GM10248 (cell line): ENCODE measurements around the gene TSC22D2.
A peak's percentile ranks its signal among the peaks of the same experiment; 100 is the strongest.

Source experiments
- CTCF ChIA-PET: fragments of 300-600 bp; sonication (Branson Sonifier 250); formaldehyde crosslinking; extraction: SDS; loops from one replicate; lab custom pipeline; 2021; ENCODE audit warnings: antibody characterized with exemption; lab: Yijun Ruan, JAX
- POLR2A ChIA-PET: fragments of 350-650 bp; sonication (Branson Sonifier 250); formaldehyde crosslinking; extraction: SDS; loops from one replicate; lab custom pipeline; 2020; ENCODE audit warnings: antibody characterized with exemption; lab: Yijun Ruan, JAX
- DNase-seq: peaks from one replicate; pipeline ENCODE4 v3.0.0; 2012; ENCODE audit errors: extremely low spot score
- TF ChIP-seq, protein P1 (sequence below): IDR thresholded peaks from 2 replicates; pipeline ENCODE4 v1.5.1; 2012; ENCODE audit warnings: mild to moderate bottlenecking, low read depth; ENCODE audit errors: extremely low read depth, missing control alignments, control extremely low read depth

TSC22D2 gene

DNA sequence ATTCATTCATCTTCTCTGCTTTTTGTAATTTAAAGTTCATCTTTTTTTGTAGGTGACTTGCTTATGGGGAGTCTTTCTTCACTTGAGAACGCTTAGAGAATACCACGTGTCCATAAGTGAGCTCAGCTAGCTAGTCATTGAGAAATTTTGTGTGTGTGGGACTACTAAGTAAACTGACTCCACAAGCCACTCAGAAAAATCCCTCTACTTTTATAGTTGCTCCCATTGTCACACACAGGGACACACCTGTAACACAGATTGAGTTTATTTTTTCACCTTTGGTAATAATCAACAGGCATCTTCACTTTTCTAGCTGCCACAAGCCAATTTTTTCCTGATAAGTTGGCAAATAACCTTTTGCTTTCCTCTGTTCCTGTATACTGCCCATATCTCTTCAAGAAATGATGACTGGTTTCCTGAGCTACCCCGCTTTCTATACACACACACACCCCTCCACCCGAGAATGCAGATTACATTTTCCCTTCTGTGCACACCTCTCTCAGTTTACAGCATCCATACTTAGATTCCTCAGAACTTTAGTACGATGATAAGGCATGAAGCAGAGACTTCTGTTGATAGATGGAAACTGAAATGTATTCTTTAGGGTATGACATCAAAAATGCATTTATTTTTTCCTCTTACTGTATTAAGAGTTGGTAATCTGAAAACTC lies 4.6 kb downstream of the TSC22D2 start:
- TF ChIP-seq, protein P1, sequence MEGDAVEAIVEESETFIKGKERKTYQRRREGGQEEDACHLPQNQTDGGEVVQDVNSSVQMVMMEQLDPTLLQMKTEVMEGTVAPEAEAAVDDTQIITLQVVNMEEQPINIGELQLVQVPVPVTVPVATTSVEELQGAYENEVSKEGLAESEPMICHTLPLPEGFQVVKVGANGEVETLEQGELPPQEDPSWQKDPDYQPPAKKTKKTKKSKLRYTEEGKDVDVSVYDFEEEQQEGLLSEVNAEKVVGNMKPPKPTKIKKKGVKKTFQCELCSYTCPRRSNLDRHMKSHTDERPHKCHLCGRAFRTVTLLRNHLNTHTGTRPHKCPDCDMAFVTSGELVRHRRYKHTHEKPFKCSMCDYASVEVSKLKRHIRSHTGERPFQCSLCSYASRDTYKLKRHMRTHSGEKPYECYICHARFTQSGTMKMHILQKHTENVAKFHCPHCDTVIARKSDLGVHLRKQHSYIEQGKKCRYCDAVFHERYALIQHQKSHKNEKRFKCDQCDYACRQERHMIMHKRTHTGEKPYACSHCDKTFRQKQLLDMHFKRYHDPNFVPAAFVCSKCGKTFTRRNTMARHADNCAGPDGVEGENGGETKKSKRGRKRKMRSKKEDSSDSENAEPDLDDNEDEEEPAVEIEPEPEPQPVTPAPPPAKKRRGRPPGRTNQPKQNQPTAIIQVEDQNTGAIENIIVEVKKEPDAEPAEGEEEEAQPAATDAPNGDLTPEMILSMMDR = no peak
- ChIA-PET CTCF (interaction anchor here (0.8 to 6.0 kb wide), 6 partner anchors 6 to 173 kb away, joined by 3 to 31 read pairs (median 4); no protein-coding TSS in a partner anchor), POLR2A (no interaction called here)
- DNase-seq = peak; percentile 15

DNA sequence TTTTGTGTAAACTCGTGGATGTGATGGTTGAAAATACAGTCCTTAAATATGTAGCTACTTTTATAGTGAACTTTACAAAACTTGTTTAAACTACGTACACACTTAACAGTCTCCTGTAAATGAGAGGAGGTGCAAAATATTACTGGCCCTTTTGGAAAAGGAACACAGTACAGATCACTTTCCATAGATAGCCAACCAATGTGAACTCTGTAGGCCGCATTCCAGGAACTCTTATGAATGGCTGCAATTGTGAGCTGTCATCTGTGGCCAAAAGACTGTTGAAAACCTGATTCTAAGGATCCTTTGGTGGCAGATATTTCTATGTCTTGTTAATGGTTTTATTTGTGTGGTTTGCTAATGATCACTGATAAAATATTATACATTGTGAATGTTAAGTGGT lies 6.2 kb downstream of the TSC22D2 start:
- POLR2A ChIA-PET = no interaction called here
- CTCF ChIA-PET = interaction anchor here (1.3 to 2.0 kb wide), 3 partner anchors 11 to 29 kb away, joined by 4 to 8 read pairs (median 5); no protein-coding TSS in a partner anchor
- no peak for DNase-seq
- TF ChIP-seq, protein P1 = no peak

DNA sequence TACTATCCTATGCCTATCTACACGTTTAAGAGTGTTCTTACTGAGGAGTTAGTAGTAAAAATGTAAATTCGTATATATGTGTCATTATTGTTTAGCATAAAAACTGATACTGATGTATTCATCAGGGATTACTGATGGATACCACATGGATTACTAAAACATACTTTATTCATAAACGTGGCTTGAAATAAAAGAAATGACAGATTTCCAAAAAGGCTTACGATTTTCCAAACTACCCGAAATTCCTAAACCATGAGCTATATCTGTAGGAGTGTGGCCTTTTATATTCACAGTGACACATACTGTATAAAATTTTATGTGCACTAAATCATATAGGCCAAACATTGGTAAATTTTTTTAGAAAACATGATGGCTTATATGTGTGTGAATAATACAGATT lies 6.9 kb downstream of the TSC22D2 start:
- TF ChIP-seq, protein P1 = no peak
- ChIA-PET CTCF (interaction anchor here (0.7 to 2.0 kb wide), 5 partner anchors 10 to 51 kb away, joined by 3 to 8 read pairs (median 4); no protein-coding TSS in a partner anchor), POLR2A (interaction anchor here (0.5 kb wide), 1 partner anchor 766 kb away, joined by 3 read pairs; no protein-coding TSS in a partner anchor)
- DNase-seq = no peak

DNA sequence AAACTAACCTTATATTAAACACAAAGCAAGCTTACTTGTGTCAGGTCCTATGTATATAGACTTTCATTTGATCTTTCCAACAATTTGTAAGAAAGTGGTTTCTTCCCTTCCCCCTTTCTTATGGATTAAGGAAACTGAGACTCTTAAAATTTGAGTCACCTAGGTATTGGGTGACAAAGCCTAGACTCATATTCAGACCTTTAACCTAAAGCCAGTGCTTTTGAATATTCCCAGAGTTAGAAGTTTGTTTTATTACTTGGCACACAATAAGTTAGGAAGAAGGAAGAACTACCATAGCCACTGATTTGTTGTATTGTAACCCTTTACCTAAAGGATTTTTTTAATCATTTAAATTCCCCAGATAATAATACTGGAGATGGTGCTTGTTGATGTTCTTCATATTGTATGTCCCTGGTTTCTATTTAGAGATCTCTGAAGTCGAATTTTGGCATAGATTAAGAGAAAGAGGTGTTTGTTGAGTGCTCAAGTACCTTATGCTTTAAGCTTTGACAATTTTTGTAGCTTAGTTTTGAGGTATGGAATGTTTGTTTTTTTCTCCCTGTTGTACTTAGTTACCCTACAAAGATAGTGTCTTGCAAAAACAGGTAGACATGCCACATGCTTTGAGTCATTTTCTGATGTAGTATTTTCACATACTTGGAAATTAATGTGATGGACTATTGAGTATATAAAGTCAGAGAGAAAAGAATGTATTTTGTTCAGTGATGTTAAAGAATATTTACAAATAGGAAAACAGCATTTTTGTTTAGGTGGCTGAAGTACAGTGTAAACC lies 11.2 kb downstream of the TSC22D2 start:
- ChIA-PET POLR2A (no interaction called here), CTCF (interaction anchor here (1.2 to 4.1 kb wide), 5 partner anchors 10 to 34 kb away, joined by 3 to 31 read pairs (median 7); partner anchors contain the start of gene TSC22D2)
- TF ChIP-seq, protein P1 = no peak
- no peak for DNase-seq

DNA sequence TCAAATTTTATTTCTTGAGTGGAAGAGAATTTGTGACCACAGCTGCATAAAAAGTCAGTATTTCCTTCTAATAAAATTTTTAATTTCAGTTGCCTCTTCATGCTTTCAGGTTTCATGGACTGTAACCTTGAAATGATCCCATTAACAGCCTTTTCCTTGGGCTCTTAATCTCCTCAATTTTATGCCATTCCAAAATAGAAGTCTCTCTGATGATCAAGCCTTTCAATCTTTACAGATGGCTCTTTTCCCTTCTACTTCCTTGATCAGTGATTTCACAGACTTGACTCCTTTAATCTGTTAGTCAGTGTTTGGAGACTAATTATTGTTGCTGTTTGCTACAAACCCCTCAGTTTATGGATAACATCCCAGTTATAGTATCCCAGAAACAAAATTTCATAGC lies 11.9 kb downstream of the TSC22D2 start:
- TF ChIP-seq, protein P1 = no peak
- ChIA-PET POLR2A (no interaction called here), CTCF (interaction anchor here (1.2 to 4.1 kb wide), 4 partner anchors 10 to 35 kb away, joined by 3 to 31 read pairs (median 6); partner anchors contain the start of gene TSC22D2)
- no peak for DNase-seq

DNA sequence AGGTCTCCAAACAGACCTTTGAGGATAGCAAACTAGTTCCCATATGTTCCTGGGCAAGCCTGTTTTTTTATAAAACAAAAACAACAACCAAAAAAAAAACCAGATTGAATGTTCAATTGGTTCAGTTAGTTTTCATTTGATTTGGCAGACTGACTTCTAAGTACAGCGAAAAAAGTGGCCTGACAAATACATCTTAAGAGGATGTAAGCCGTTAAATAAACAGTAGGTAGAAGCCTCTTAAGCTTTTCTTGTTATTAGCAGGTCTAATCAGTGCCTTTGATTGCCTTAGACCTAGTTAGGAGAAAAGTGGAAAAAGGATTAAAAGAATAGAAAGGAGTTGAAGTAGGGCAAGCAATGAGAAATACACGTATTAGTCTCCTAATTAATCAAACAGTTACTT lies 13.2 kb downstream of the TSC22D2 start:
- ChIA-PET POLR2A (no interaction called here), CTCF (interaction anchor here (1.4 kb wide), 1 partner anchor 37 kb away, joined by 3 read pairs; no protein-coding TSS in a partner anchor)
- no peak for DNase-seq
- TF ChIP-seq, protein P1 = no peak
